H1 (cell line): ENCODE measurements around the gene KCNMA1. TPM values are rescaled to one million over a fixed set of nuclear protein-coding genes. Genes with fewer than 3 reads are reported as not detected.

Experiments
- CTCF ChIA-PET: fragments of 300-600 bp; sonication (Branson Sonifier 250); formaldehyde crosslinking; loops from one replicate; lab custom pipeline; 2021; ENCODE audit not compliant: partially characterized antibody; lab: Charles Lee
- POLR2A ChIA-PET: fragments of 300-600 bp; sonication (Branson Sonifier 250); formaldehyde crosslinking; loops from one replicate; lab custom pipeline; 2021; ENCODE audit warnings: inconsistent platforms; ENCODE audit not compliant: partially characterized antibody; lab: Charles Lee
- DNase-seq, 2 experiments: peaks; one replicate each; pipeline versions ENCODE4 v3.0.0 to v3.0.0-alpha.2; 2010 to 2022; ENCODE audit warnings: low spot score in 2 of 2, low read depth in 1 of 2, mixed read lengths in 1 of 2
- FAIRE-seq: peaks from 2 replicates; lab custom pipeline; 2011; peaks lifted over from hg19 to GRCh38; lab: Jason Lieb, UNC
- H2AFZ ChIP-seq: 2 replicates; pipeline ENCODE4 v1.8.1; 2012; ENCODE audit warnings: low read length, inconsistent platforms
- H2AK5ac ChIP-seq: 2 replicates; pipeline ENCODE4 v1.6.1; 2013; ENCODE audit warnings: low read depth, low read length
- H2BK120ac ChIP-seq: replicated peaks from 2 replicates; pipeline ENCODE3; 2013; ENCODE audit warnings: low read depth, low read length, inconsistent platforms
- H2BK12ac ChIP-seq: 2 replicates; pipeline ENCODE4 v1.6.1; 2013; ENCODE audit warnings: low read depth, low read length
- H2BK15ac ChIP-seq: 2 replicates; pipeline ENCODE4 v1.6.1; 2013; ENCODE audit warnings: low read length
- H2BK20ac ChIP-seq: 2 replicates; pipeline ENCODE4 v1.6.1; 2013; ENCODE audit warnings: low read length
- H2BK5ac ChIP-seq: 2 replicates; pipeline ENCODE4 v1.6.1; 2013; ENCODE audit warnings: low read depth, low read length
- H3K14ac ChIP-seq: 2 replicates; pipeline ENCODE4 v1.6.1; 2013; ENCODE audit warnings: inconsistent platforms; ENCODE audit not compliant: insufficient read length
- H3K18ac ChIP-seq: 2 replicates; pipeline ENCODE4 v1.6.1; 2013; ENCODE audit warnings: low read length; ENCODE audit errors: extremely low read depth
- H3K23ac ChIP-seq: 2 replicates; pipeline ENCODE4 v1.6.1; 2013; ENCODE audit warnings: inconsistent platforms; ENCODE audit not compliant: insufficient read length
- H3K23me2 ChIP-seq: 2 replicates; pipeline ENCODE4 v1.6.1; 2013; ENCODE audit warnings: low read depth, low read length
- H3K27ac ChIP-seq: 2 replicates; pipeline ENCODE4 v1.6.1; 2011; ENCODE audit warnings: low read depth, low read length, inconsistent platforms
- H3K27me3 ChIP-seq, 4 experiments: replicated peaks in 1 of 4; 1 replicate in 1 of 4; 2 replicates in 3 of 4; pipeline versions ENCODE4 v1.6.1 to v1.8.1; 2011 to 2013; ENCODE audit warnings: low read length in 3 of 4, mild to moderate bottlenecking in 3 of 4, inconsistent platforms in 2 of 4, mixed read lengths in 2 of 4, moderate library complexity in 1 of 4; ENCODE audit not compliant: control insufficient read depth in 3 of 4, insufficient read depth in 3 of 4; ENCODE audit errors: extremely low read depth in 1 of 4
- H3K36me3 ChIP-seq, 4 experiments: 2 replicates each; pipeline versions ENCODE4 v1.6.1 to v1.8.1; 2011 to 2013; ENCODE audit warnings: mild to moderate bottlenecking in 4 of 4, low read length in 3 of 4, moderate library complexity in 2 of 4, control low read depth in 1 of 4, inconsistent platforms in 1 of 4; ENCODE audit not compliant: insufficient read depth in 4 of 4, control insufficient read depth in 2 of 4
- H3K4ac ChIP-seq: replicated peaks from 2 replicates; pipeline ENCODE3; 2013; ENCODE audit warnings: low read length, low read depth, mixed read lengths, inconsistent platforms; ENCODE audit not compliant: insufficient read length
- H3K4me1 ChIP-seq, 4 experiments: replicated peaks in 1 of 4; 1 replicate in 1 of 4; 2 replicates in 3 of 4; pipeline versions ENCODE4 v1.6.1 to v1.8.1; 2011 to 2013; ENCODE audit warnings: low read length in 3 of 4, inconsistent platforms in 2 of 4, mixed read lengths in 1 of 4; ENCODE audit not compliant: insufficient read depth in 4 of 4, control insufficient read depth in 3 of 4
- H3K4me2 ChIP-seq, 2 experiments: 2 replicates each; pipeline versions ENCODE4 v1.6.1 to v1.8.1; 2011 to 2013; ENCODE audit warnings: low read depth in 2 of 2, low read length in 2 of 2, control low read depth in 1 of 2, inconsistent platforms in 1 of 2, mild to moderate bottlenecking in 1 of 2; ENCODE audit not compliant: insufficient read depth in 1 of 2
- H3K4me3 ChIP-seq, 4 experiments: fragments of 200-600, 300-600 bp in 1 of 4; sonication (generic), shearing (Covaris generic), sonication (Bioruptor Twin) in 1 of 4; 2 replicates each; pipeline versions ENCODE4 v1.5.1 to v1.8.1; 2011 to 2016; ENCODE audit warnings: low read length in 4 of 4, low read depth in 3 of 4, control low read depth in 2 of 4, inconsistent platforms in 2 of 4, mild to moderate bottlenecking in 2 of 4, mixed read lengths in 1 of 4, moderate library complexity in 1 of 4; ENCODE audit not compliant: insufficient read depth in 2 of 4; ENCODE audit errors: extremely low read depth in 1 of 4
- H3K56ac ChIP-seq: replicated peaks from 2 replicates; pipeline ENCODE3; 2013; ENCODE audit warnings: low read depth, mild to moderate bottlenecking, mixed read lengths, low read length, inconsistent platforms; ENCODE audit not compliant: insufficient read length
- H3K79me1 ChIP-seq: 2 replicates; pipeline ENCODE4 v1.6.1; 2013; ENCODE audit warnings: low read depth, low read length, control low read depth
- H3K79me2 ChIP-seq, 2 experiments: 2 replicates each; pipeline versions ENCODE4 v1.6.1 to v1.8.1; 2012 to 2013; ENCODE audit warnings: low read length in 2 of 2, mild to moderate bottlenecking in 2 of 2, inconsistent platforms in 1 of 2; ENCODE audit not compliant: insufficient read depth in 2 of 2, control insufficient read depth in 1 of 2
- H3K9ac ChIP-seq, 4 experiments: replicated peaks in 1 of 4; 1 replicate in 1 of 4; 2 replicates in 3 of 4; pipeline versions ENCODE4 v1.6.1 to v1.8.1; 2011 to 2013; ENCODE audit warnings: low read depth in 3 of 4, low read length in 3 of 4, control low read depth in 2 of 4, mild to moderate bottlenecking in 2 of 4, moderate library complexity in 2 of 4, inconsistent platforms in 1 of 4; ENCODE audit errors: extremely low read depth in 1 of 4
- H3K9me3 ChIP-seq, 2 experiments: 2 replicates each; pipeline versions ENCODE4 v1.6.1 to v1.8.1; 2012 to 2013; ENCODE audit warnings: mild to moderate bottlenecking in 2 of 2, moderate library complexity in 2 of 2, control low read depth in 1 of 2, inconsistent platforms in 1 of 2, low read depth in 1 of 2, low read length in 1 of 2, mixed read lengths in 1 of 2; ENCODE audit not compliant: insufficient read depth in 2 of 2
- H4K20me1 ChIP-seq, 2 experiments: replicated peaks in 1 of 2; 2 replicates each; pipeline versions ENCODE3 to v1.8.1; 2011 to 2013; ENCODE audit warnings: inconsistent platforms in 2 of 2, low read length in 2 of 2, mild to moderate bottlenecking in 1 of 2; ENCODE audit not compliant: insufficient read depth in 2 of 2, control insufficient read depth in 1 of 2
- H4K5ac ChIP-seq: 2 replicates; pipeline ENCODE4 v1.6.1; 2013; ENCODE audit warnings: low read length, low read depth, mixed read lengths, inconsistent platforms; ENCODE audit not compliant: insufficient read length
- H4K8ac ChIP-seq: 2 replicates; pipeline ENCODE4 v1.8.0; 2013; ENCODE audit warnings: mild to moderate bottlenecking, moderate library complexity, low read length, inconsistent platforms; ENCODE audit not compliant: insufficient read depth; ENCODE audit errors: extremely low read depth
- H4K91ac ChIP-seq: replicated peaks from 2 replicates; pipeline ENCODE3; 2013; ENCODE audit warnings: low read length, mixed read lengths, inconsistent platforms; ENCODE audit not compliant: insufficient read length
- ASH2L ChIP-seq: fragments of 200-600, 300-600 bp; sonication (generic); IDR thresholded peaks from one replicate; pipeline ENCODE4 v1.7.1; 2017; ENCODE audit warnings: low read length
- BCL11A ChIP-seq, 2 experiments: IDR thresholded peaks; one replicate each; pipeline ENCODE4 v1.6.1; 2011; ENCODE audit warnings: low read depth in 2 of 2, low read length in 2 of 2, mild to moderate bottlenecking in 2 of 2
- MAFK ChIP-seq: IDR thresholded peaks from 2 replicates; pipeline ENCODE4 v1.6.1; 2012; ENCODE audit warnings: low read depth, mild to moderate bottlenecking, improper control_type of control experiment, low read length
- POLR2A ChIP-seq, 2 experiments: IDR thresholded peaks; 1 replicate in 1 of 2; 2 replicates in 1 of 2; pipeline ENCODE4 v1.6.1; 2011; ENCODE audit warnings: low read depth in 2 of 2, low read length in 2 of 2, mild to moderate bottlenecking in 2 of 2; ENCODE audit errors: control extremely low read depth in 1 of 2
- RBBP5 ChIP-seq: IDR thresholded peaks from 2 replicates; pipeline ENCODE4 v1.7.1; 2012; ENCODE audit warnings: low read depth, mild to moderate bottlenecking, inconsistent platforms, low read length, moderate library complexity, borderline replicate concordance
- WGBS, 2 experiments: shearing (Covaris generic) in 1 of 2; methylation state at CpG; one replicate each; pipeline versions ENCODE4 v1.1.6 to v1.1.7; 2013 to 2015; ENCODE audit warnings: low lambda C conversion rate in 2 of 2, mixed read lengths in 2 of 2, inconsistent platforms in 1 of 2, low coverage in 1 of 2, missing lambda C conversion rate in 1 of 2; ENCODE audit not compliant: insufficient replicate concordance in 2 of 2, insufficient coverage in 1 of 2, insufficient read length in 1 of 2; ENCODE audit errors: extremely low coverage in 1 of 2, missing lambda C conversion rate in 1 of 2; 5-methylcytosine and 5-hydroxymethylcytosine counted together
- polyA plus RNA-seq, 7 experiments: library from polyadenylated mRNA; depleted of rRNA in 3 of 7; stranded (reverse) in 5 of 7; unstranded in 2 of 7; fragments of >200 nt in 5 of 7; fragments of 200-250 nt in 2 of 7; gene quantifications; 1 replicate in 5 of 7; 2 replicates in 1 of 7; 4 replicates in 1 of 7; pipeline versions ENCODE4 v1.2.1 to v1.2.3, GENCODE V29; 2011 to 2013; ENCODE audit warnings: missing spikeins in 2 of 7, mixed read lengths in 2 of 7
- total RNA-seq: library from RNA; stranded (reverse); fragmentation: NEBNext Ultra II Directional; extraction: Animal tissue kit (Norgen Biotek cat#: 25700); gene quantifications from 2 replicates; pipeline ENCODE4 v1.2.1, GENCODE V29; 2021
- TF ChIP-seq, protein P1 (sequence below): IDR thresholded peaks from 2 replicates; pipeline ENCODE4 v1.6.1; 2012; ENCODE audit warnings: inconsistent platforms

KCNMA1 gene
- total and polyA plus RNA-seq, 2 of the 8 experiments (the other 6 are each of a cell fraction or from before 2014, with no cell fraction given), result 10.2 to 11.1 TPM

DNA sequence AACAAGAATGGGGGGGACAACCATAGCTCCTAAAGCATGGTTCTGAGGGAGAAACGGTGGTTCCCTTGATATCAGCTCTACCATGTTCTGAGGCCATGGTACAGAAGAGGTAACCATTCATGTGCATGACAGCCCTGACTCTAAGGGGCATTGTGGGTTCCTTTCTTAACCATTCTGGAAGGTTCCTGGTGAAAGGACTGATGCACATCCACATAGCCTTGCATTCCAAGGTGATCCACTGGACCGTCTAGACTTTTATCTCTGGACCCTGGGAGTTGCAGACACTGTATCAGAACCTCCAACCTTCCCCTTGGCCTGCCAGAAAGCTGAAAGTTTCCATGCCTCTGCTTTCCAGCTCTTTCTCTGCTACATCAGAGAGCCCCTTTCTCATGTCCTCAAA lies 344.3 kb downstream of the KCNMA1 start:
- no peak for FAIRE-seq
- CTCF ChIA-PET, result interaction anchor here (0.8 to 2.0 kb wide), 7 partner anchors 30 to 348 kb away, joined by 3 to 7 read pairs (median 4); no protein-coding TSS in a partner anchor
- H3K14ac ChIP-seq, result no peak overlapping the region

More for the DNA sequence above, 344.3 kb downstream of the KCNMA1 start:
- H4K8ac ChIP-seq, result no peak overlapping the region
- no peak overlapping the region for H3K23ac ChIP-seq
- H2BK20ac ChIP-seq, result no peak overlapping the region
- no peak overlapping the region for H3K56ac ChIP-seq
- no peak overlapping the region for H2BK120ac ChIP-seq
- no peaks in the 10 kb centered on the region for H3K79me1 ChIP-seq
- no peaks in the 10 kb centered on the region for H3K9me3 ChIP-seq
- POLR2A ChIA-PET, result no interaction called here
- peaks cover 2 to 14% (median 5%) of the 10 kb centered on the region in 4 experiments; a peak in 6 of 7 replicates for H3K4me1 ChIP-seq
- H3K4ac ChIP-seq, result no peak overlapping the region
- no peaks in the 10 kb centered on the region for H3K36me3 ChIP-seq
- WGBS, 2 experiments, result 89% methylated on average over 2 of the region's 2 CpGs; no CpG with 5 or more reads in 1 of the 2 experiments
- no peak overlapping the region for H2AK5ac ChIP-seq
- no peaks in the 10 kb centered on the region for H3K23me2 ChIP-seq
- peaks cover 0 to 2% of the 10 kb centered on the region in 2 experiments for H4K20me1 ChIP-seq
- no peak overlapping the region for H3K27ac ChIP-seq
- TF ChIP-seq, protein P1, sequence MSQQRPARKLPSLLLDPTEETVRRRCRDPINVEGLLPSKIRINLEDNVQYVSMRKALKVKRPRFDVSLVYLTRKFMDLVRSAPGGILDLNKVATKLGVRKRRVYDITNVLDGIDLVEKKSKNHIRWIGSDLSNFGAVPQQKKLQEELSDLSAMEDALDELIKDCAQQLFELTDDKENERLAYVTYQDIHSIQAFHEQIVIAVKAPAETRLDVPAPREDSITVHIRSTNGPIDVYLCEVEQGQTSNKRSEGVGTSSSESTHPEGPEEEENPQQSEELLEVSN, result no peak
- TF ChIP-seq POLR2A (IDR thresholded peaks at IDR 0.05; ENCODE audit: control extremely low read depth in 1 of 2, low read depth in 2 of 2, low read length in 2 of 2), result no peak
- TF ChIP-seq BCL11A (IDR thresholded peaks at IDR 0.05; ENCODE audit: low read depth in 2 of 2, low read length in 2 of 2), result no peak
- no peak for TF ChIP-seq ASH2L
- no peak for TF ChIP-seq RBBP5
- no peak for TF ChIP-seq MAFK
- no peaks in the 10 kb centered on the region for H3K27me3 ChIP-seq
- H3K4me2 ChIP-seq, result no peak overlapping the region
- no peaks in the 10 kb centered on the region for H3K79me2 ChIP-seq
- no peak overlapping the region for H2BK5ac ChIP-seq
- H3K4me3 ChIP-seq, result no peak overlapping the region
- H3K9ac ChIP-seq, result no peak overlapping the region
- no peak overlapping the region for H2BK12ac ChIP-seq
- H4K5ac ChIP-seq, result no peak overlapping the region
- H3K18ac ChIP-seq, result no peak overlapping the region
- no peak overlapping the region for H2AFZ ChIP-seq
- no peak overlapping the region for H2BK15ac ChIP-seq
- H4K91ac ChIP-seq, result no peak overlapping the region
- DNase-seq, result no peak
